Adrenal gland (tissue), 5 donors: ENCODE data around the gene ERICH3.

ENCODE experiments used
- POLR2A ChIP-seq, 2 donors: fragments of 450-650 bp; IDR thresholded peaks; one replicate each; pipeline ENCODE4 v1.6.1; 2017; ENCODE audit warnings: antibody characterized with exemption in 2 of 2, mild to moderate bottlenecking in 2 of 2, moderate library complexity in 1 of 2
- TF ChIP-seq, protein P1 (sequence below), 6 experiments: fragments of 450-650 bp in 4 of 6; fragments of 200-600 bp in 2 of 6; sonication (generic) in 1 of 6; IDR thresholded peaks; 1 replicate in 5 of 6; 2 replicates in 1 of 6; pipeline versions ENCODE4 v1.5.1 to v1.8.0; 2016 to 2021; ENCODE audit warnings: antibody characterized with exemption in 6 of 6, mild to moderate bottlenecking in 2 of 6, moderate library complexity in 1 of 6
- donor health status: DM: no; HTN: no; CAD: no.

DNA sequence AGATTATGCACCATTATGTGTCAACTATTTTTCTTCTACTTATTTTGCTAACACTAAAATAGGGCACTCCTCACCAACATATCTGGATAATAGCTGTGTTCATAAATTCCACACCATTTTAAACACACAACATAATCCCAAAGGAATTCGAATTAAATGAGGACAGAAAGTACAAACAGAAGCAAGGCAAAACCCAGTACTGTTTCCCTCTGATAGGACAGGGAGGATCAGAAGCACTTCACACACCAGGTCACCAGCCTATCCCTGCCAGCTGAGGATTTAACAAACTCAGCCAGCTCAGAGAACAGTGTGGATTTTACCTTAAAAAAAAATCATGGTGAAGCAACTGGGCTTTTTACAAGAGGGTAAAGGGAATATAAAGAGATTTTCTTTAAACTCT, 39.3 kb upstream of the ERICH3 start:
- TF ChIP-seq, protein P1, sequence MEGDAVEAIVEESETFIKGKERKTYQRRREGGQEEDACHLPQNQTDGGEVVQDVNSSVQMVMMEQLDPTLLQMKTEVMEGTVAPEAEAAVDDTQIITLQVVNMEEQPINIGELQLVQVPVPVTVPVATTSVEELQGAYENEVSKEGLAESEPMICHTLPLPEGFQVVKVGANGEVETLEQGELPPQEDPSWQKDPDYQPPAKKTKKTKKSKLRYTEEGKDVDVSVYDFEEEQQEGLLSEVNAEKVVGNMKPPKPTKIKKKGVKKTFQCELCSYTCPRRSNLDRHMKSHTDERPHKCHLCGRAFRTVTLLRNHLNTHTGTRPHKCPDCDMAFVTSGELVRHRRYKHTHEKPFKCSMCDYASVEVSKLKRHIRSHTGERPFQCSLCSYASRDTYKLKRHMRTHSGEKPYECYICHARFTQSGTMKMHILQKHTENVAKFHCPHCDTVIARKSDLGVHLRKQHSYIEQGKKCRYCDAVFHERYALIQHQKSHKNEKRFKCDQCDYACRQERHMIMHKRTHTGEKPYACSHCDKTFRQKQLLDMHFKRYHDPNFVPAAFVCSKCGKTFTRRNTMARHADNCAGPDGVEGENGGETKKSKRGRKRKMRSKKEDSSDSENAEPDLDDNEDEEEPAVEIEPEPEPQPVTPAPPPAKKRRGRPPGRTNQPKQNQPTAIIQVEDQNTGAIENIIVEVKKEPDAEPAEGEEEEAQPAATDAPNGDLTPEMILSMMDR (IDR thresholded peaks at IDR 0.05): no peak
- no peak for TF ChIP-seq POLR2A (IDR thresholded peaks at IDR 0.05)
